ENCODE results near the gene GRIP1.

DNA sequence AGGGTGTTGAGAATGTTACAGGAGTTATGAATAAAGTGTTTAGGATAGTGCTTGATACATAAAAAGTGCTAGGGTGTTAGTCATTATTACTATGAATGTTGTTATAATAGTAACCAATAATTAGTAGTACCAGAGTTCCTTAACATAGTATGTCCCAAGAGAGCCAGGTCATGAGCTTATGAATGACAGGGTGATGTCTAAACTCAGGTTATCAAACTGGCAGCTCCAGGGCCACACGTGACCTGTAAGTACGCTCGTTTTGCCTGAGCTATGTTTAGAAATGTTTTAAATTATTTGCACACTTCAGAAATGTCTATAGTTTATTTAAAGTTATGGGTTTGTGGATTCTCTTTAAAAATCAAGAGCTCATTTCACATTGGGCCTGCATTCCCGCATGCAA lies 14.1 kb upstream of the GRIP1 start:
- TF ChIP-seq CTCF (conservative IDR thresholded peaks at IDR 0.05 in 1 of 2, IDR thresholded peaks at IDR 0.05 in 1 of 2; ENCODE audit: low read depth in 1 of 2, low read length in 2 of 2) (no peak), EZH2 (IDR thresholded peaks at IDR 0.05; ENCODE audit: low read length, missing control alignments) (no peak)
